KMS-11 (cell line): ENCODE results near the gene PTH2R.
"Not testable (repeated sequence)": the region's sequence is repeated elsewhere in the genome, so short reads cannot be mapped to it uniquely, and the experiment has no call there.

Experiments
- H2AFZ ChIP-seq: fragments of 200-600 bp; sonication (generic); 2 replicates; pipeline ENCODE4 v1.6.1; 2016; ENCODE audit warnings: antibody characterized with exemption, mixed run types, low read depth
- H3K27ac ChIP-seq: fragments of 200-600 bp; sonication (generic); 2 replicates; pipeline ENCODE4 v1.6.1; 2016; ENCODE audit warnings: mild to moderate bottlenecking, mixed run types
- H3K27me3 ChIP-seq: fragments of 200-600 bp; sonication (generic); 2 replicates; pipeline ENCODE4 v1.6.1; 2017; ENCODE audit warnings: mild to moderate bottlenecking, low read depth, mixed run types, moderate library complexity; ENCODE audit not compliant: insufficient read depth
- H3K36me3 ChIP-seq: fragments of 200-600 bp; sonication (generic); 2 replicates; pipeline ENCODE4 v1.6.1; 2017; ENCODE audit warnings: mild to moderate bottlenecking, mixed run types; ENCODE audit not compliant: insufficient read depth
- H3K4me1 ChIP-seq: fragments of 200-600 bp; sonication (generic); 2 replicates; pipeline ENCODE4 v1.6.1; 2016; ENCODE audit warnings: mild to moderate bottlenecking, low read depth, mixed run types; ENCODE audit not compliant: poor library complexity, severe bottlenecking
- H3K4me2 ChIP-seq: fragments of 200-600 bp; sonication (generic); 2 replicates; pipeline ENCODE4 v1.7.0; 2016; ENCODE audit warnings: mild to moderate bottlenecking, mixed run types
- H3K4me3 ChIP-seq: fragments of 200-600 bp; sonication (generic); IDR thresholded peaks from 2 replicates; pipeline ENCODE4 v1.6.1; 2017; ENCODE audit warnings: low read depth, low read length, mixed read lengths; ENCODE audit not compliant: insufficient read depth
- H3K79me2 ChIP-seq: fragments of 200-600 bp; sonication (generic); 2 replicates; pipeline ENCODE4 v1.6.1; 2016; ENCODE audit warnings: low read depth, mixed run types; ENCODE audit not compliant: insufficient read depth
- H3K9ac ChIP-seq: fragments of 200-600 bp; sonication (generic); 2 replicates; pipeline ENCODE4 v1.6.1; 2016; ENCODE audit warnings: mild to moderate bottlenecking, mixed run types
- H4K20me1 ChIP-seq: fragments of 200-600 bp; sonication (generic); 2 replicates; pipeline ENCODE4 v1.6.1; 2016; ENCODE audit warnings: mild to moderate bottlenecking, mixed run types; ENCODE audit not compliant: insufficient read depth
- TF ChIP-seq, protein P1 (sequence below): fragments of 200-600 bp; sonication (generic); conservative IDR thresholded peaks from 2 replicates; pipeline ENCODE4 v1.6.1; 2017; ENCODE audit warnings: low read depth, mild to moderate bottlenecking, antibody characterized with exemption, low read length, moderate library complexity, mixed read lengths

Gene PTH2R

DNA sequence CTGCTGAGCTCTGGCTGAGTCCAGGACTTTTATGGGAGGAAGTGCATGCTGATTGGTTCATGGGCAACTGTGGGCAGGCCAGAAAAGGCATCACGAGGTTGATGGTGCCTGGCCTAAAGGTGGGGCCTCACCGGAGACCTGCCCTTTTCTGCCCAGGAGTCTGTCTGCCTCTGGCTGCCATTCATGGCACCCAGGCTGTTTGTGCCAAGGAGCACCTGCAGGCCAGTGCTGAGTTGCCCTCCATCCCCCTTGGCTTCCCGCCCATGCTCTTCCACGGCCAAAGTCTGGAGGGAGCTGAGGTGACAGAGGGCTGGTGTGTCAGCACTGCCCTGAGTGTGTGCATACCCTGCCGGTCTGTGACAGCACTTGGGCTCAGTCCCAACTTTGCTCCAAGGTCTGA lies 123.2 kb downstream of the PTH2R start:
- H4K20me1 ChIP-seq = no peaks in the 10 kb centered on the region
- H3K27ac ChIP-seq = no peak overlapping the region
- no peak overlapping the region for H3K9ac ChIP-seq
- no peaks in the 10 kb centered on the region for H3K4me1 ChIP-seq
- no peaks in the 10 kb centered on the region for H3K36me3 ChIP-seq
- H3K4me3 ChIP-seq = no peak overlapping the region
- no peak overlapping the region for H3K4me2 ChIP-seq
- TF ChIP-seq, protein P1, sequence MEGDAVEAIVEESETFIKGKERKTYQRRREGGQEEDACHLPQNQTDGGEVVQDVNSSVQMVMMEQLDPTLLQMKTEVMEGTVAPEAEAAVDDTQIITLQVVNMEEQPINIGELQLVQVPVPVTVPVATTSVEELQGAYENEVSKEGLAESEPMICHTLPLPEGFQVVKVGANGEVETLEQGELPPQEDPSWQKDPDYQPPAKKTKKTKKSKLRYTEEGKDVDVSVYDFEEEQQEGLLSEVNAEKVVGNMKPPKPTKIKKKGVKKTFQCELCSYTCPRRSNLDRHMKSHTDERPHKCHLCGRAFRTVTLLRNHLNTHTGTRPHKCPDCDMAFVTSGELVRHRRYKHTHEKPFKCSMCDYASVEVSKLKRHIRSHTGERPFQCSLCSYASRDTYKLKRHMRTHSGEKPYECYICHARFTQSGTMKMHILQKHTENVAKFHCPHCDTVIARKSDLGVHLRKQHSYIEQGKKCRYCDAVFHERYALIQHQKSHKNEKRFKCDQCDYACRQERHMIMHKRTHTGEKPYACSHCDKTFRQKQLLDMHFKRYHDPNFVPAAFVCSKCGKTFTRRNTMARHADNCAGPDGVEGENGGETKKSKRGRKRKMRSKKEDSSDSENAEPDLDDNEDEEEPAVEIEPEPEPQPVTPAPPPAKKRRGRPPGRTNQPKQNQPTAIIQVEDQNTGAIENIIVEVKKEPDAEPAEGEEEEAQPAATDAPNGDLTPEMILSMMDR = no peak
- no peak overlapping the region for H2AFZ ChIP-seq
- no peaks in the 10 kb centered on the region for H3K27me3 ChIP-seq
- no peaks in the 10 kb centered on the region for H3K79me2 ChIP-seq

DNA sequence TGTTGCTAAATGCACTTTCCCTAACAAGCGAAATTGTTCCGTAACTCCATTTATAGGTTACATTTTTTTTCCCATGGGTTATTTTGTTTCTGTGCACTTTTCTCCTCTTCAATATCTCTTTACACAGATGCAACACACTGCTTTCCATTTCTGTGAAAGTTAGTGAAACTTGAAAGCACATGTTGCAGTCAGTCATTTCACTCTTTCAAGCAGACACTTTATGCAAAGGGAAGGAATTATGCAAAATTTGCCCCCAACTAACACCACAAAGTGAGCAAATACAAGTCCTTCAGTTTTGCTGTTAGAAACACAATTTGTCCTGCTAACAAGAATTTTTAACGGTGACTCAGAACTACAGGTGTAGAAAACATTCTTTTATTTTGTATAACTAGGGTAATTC lies 124.8 kb downstream of the PTH2R start:
- Histone ChIP-seq H2AFZ (no peak overlapping the region), H3K4me3 (no peak overlapping the region), H3K27me3 (no peaks in the 10 kb centered on the region), H3K4me1 (no peaks in the 10 kb centered on the region), H3K4me2 (no peak overlapping the region), H3K27ac (no peak overlapping the region), H4K20me1 (no peaks in the 10 kb centered on the region), H3K79me2 (no peaks in the 10 kb centered on the region), H3K36me3 (no peaks in the 10 kb centered on the region), H3K9ac (no peak overlapping the region)
- TF ChIP-seq, protein P1 = no peak

DNA sequence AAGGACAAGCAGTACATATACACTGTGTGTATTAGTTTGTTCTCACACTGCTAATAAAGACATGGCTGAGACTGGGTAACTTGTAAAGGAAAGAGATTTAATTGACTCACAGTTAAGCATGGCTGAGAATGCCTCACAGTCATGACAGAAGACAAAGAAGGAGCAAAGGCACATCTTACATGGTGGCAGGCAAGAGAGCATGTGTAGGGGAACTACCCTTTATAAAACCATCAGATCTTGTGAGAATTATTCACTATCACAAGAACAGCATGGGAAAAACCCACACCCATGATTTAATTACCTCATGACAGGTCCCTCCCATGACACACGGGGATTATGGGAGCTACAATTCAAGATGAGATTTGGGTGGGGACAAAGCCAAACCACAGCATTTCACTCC lies 129.0 kb downstream of the PTH2R start:
- not testable (repeated sequence) for H3K79me2 ChIP-seq, H4K20me1 ChIP-seq, H2AFZ ChIP-seq, H3K36me3 ChIP-seq, H3K9ac ChIP-seq, H3K4me2 ChIP-seq, H3K4me3 ChIP-seq, H3K4me1 ChIP-seq, H3K27ac ChIP-seq, H3K27me3 ChIP-seq

- H4K20me1 ChIP-seq = no peaks in the 10 kb centered on the region
Observed at GRCh38 chr2:208541461-208541988, 134.9 kb downstream of the PTH2R start.

GRCh38 chr2:208541989-208542464 lies 135.4 kb downstream of the PTH2R start:
- Histone ChIP-seq H3K4me1 (peaks cover 23% of the 10 kb centered on the region), H2AFZ (peak overlapping the region; percentile 64), H3K4me3 (no peak overlapping the region), H4K20me1 (no peaks in the 10 kb centered on the region), H3K79me2 (no peaks in the 10 kb centered on the region), H3K27me3 (no peaks in the 10 kb centered on the region), H3K27ac (peak overlapping the region; percentile 38; the same call in 1 of the 2 replicates), H3K4me2 (peak overlapping the region; percentile 44), H3K36me3 (no peaks in the 10 kb centered on the region), H3K9ac (no peak overlapping the region)
- TF ChIP-seq, protein P1 = no peak

More at GRCh38 chr2:208541461-208541988, 134.9 kb downstream of the PTH2R start:
- Histone ChIP-seq H3K36me3 (no peaks in the 10 kb centered on the region), H3K4me2 (peak overlapping the region; percentile 44), H3K79me2 (no peaks in the 10 kb centered on the region), H3K4me3 (no peak overlapping the region), H3K9ac (no peak overlapping the region), H3K27me3 (no peaks in the 10 kb centered on the region), H3K27ac (peak overlapping the region; percentile 38; the same call in 1 of the 2 replicates), H2AFZ (peak overlapping the region; percentile 64), H3K4me1 (peaks cover 23% of the 10 kb centered on the region)
- TF ChIP-seq, protein P1 = no peak
